NCI-H1436 (cell line): ENCODE measurements around the gene CHRNA5.
"Not testable (repeated sequence)": the region's sequence is repeated elsewhere in the genome, so short reads cannot be mapped to it uniquely, and the experiment has no call there.

Experiments
- DNase-seq: peaks from one replicate; lab custom pipeline; 2025; lab: John Stamatoyannopoulos, UW

The CHRNA5 gene

GRCh38 chr15:78565951-78566774 lies 843 bp downstream of the CHRNA5 start:
- no peak for DNase-seq

- no peak for DNase-seq
These were observed 2.2 kb downstream of the CHRNA5 start for GRCh38 chr15:78567531-78567930.

- no peak for DNase-seq
These were observed 5.4 kb downstream of the CHRNA5 start for GRCh38 chr15:78570710-78571109.

GRCh38 chr15:78571382-78571781 lies 6.1 kb downstream of the CHRNA5 start:
- DNase-seq = no peak

- DNase-seq = no peak
These were observed 8.1 kb downstream of the CHRNA5 start for GRCh38 chr15:78573416-78573815.

- DNase-seq = no peak
These were observed 9.6 kb downstream of the CHRNA5 start for GRCh38 chr15:78574944-78575343.

GRCh38 chr15:78597583-78597982 lies 32.3 kb downstream of the CHRNA5 start:
- DNase-seq = no peak

- no peak for DNase-seq
These were observed 33.0 kb downstream of the CHRNA5 start for GRCh38 chr15:78598348-78598747.

GRCh38 chr15:78599189-78599588 lies 33.9 kb downstream of the CHRNA5 start:
- no peak for DNase-seq

- no peak for DNase-seq
These were observed 38.1 kb downstream of the CHRNA5 start for GRCh38 chr15:78603467-78603866.

- DNase-seq = no peak
These were observed 39.1 kb downstream of the CHRNA5 start for GRCh38 chr15:78604420-78604819.

GRCh38 chr15:78605201-78605600 lies 39.9 kb downstream of the CHRNA5 start:
- DNase-seq = no peak

GRCh38 chr15:78605680-78606079 lies 40.4 kb downstream of the CHRNA5 start:
- no peak for DNase-seq

- not testable (repeated sequence) for DNase-seq
These were observed 44.2 kb downstream of the CHRNA5 start for GRCh38 chr15:78609551-78609950.

GRCh38 chr15:78614021-78614420 lies 48.7 kb downstream of the CHRNA5 start:
- DNase-seq = no peak

GRCh38 chr15:78615151-78615589 lies 49.9 kb downstream of the CHRNA5 start:
- no peak for DNase-seq

GRCh38 chr15:78616506-78616905 lies 51.2 kb downstream of the CHRNA5 start:
- no peak for DNase-seq

- DNase-seq = no peak
These were observed 51.8 kb downstream of the CHRNA5 start for GRCh38 chr15:78617076-78617475.

GRCh38 chr15:78617516-78617915 lies 52.2 kb downstream of the CHRNA5 start:
- DNase-seq = no peak

GRCh38 chr15:78618064-78618463 lies 52.7 kb downstream of the CHRNA5 start:
- DNase-seq = no peak

- DNase-seq = peak; percentile 77
These were observed 53.2 kb downstream of the CHRNA5 start for GRCh38 chr15:78618490-78618934.

- DNase-seq = no peak
These were observed 54.0 kb downstream of the CHRNA5 start for GRCh38 chr15:78619022-78619950.

- DNase-seq = peak; percentile 6
These were observed 54.8 kb downstream of the CHRNA5 start for GRCh38 chr15:78620021-78620526.
